ENCODE measurements around the gene KRTAP10-4. TPM values are rescaled to one million over a fixed set of nuclear protein-coding genes. Genes with fewer than 3 reads are reported as not detected.
"Not testable (repeated sequence)": the region's sequence is repeated elsewhere in the genome, so short reads cannot be mapped to it uniquely, and the experiment has no call there.

The KRTAP10-4 gene
- total and polyA plus RNA-seq, 2 of the 4 experiments (the other 2 are of a cell fraction): not detected

- ChIA-PET POLR2A (ENCODE audit: unreplicated experiment) (no interaction called here), CTCF (no interaction called here)
- in situ Hi-C loops (cut with MboI; ENCODE audit: low sequenced_read_pairs) (no loop called here), dilution Hi-C loops (cut with HindIII; ENCODE audit: low sequenced_read_pairs, unreplicated experiment) (no loop called here), intact Hi-C loops (cut with micrococcal nuclease) (no loop called here)
- DNase-seq: no peak
- Histone ChIP-seq H3K27ac (ENCODE audit: insufficient read depth, low read length) (no peak overlapping the region), H3K4ac (ENCODE audit: low read depth, low read length) (no peak overlapping the region), H2AFZ (replicated peaks; ENCODE audit: low read length, poor library complexity) (no peak overlapping the region), H3K27me3 (ENCODE audit: control insufficient read depth, insufficient read depth, low read length) (no peaks in the 10 kb centered on the region), H2AK9ac (replicated peaks; ENCODE audit: low read depth, low read length, poor library complexity) (no peak overlapping the region), H3K4me1 (ENCODE audit: control insufficient read depth, insufficient read depth, low read length) (no peaks in the 10 kb centered on the region), H4K20me1 (ENCODE audit: insufficient read depth, low read length) (no peaks in the 10 kb centered on the region), H3K9me1 (ENCODE audit: insufficient read depth, low read length) (no peaks in the 10 kb centered on the region), H3K36me3 (ENCODE audit: control insufficient read depth, insufficient read depth, low read length) (no peaks in the 10 kb centered on the region), H3K23ac (ENCODE audit: low read depth, low read length) (no peak overlapping the region), H3K18ac (ENCODE audit: low read depth, low read length) (no peak overlapping the region), H3K56ac (ENCODE audit: extremely low read depth, insufficient read depth, low read length) (no peak overlapping the region), H3K14ac (replicated peaks; ENCODE audit: low read depth, low read length) (no peak overlapping the region), H2AK5ac (ENCODE audit: low read depth, low read length) (no peak overlapping the region), H3K4me2 (ENCODE audit: low read depth, low read length) (no peak overlapping the region), H2BK15ac (ENCODE audit: low read depth, low read length) (no peak overlapping the region), H3K4me3 (ENCODE audit: insufficient read depth, low read depth, low read length) (no peak overlapping the region), H4K91ac (ENCODE audit: insufficient read depth, low read depth, low read length) (no peak overlapping the region), H4K5ac (ENCODE audit: low read depth, low read length) (no peak overlapping the region), H3K9me3 (ENCODE audit: control insufficient read depth, insufficient read depth, low read length) (peaks cover 12% of the 10 kb centered on the region), H3K9ac (ENCODE audit: low read depth, low read length) (no peak overlapping the region), H3K79me1 (ENCODE audit: low read depth in 1 of 2, low read length in 2 of 2) (no peaks in the 10 kb centered on the region), H2BK120ac (ENCODE audit: low read depth, low read length) (no peak overlapping the region), H2BK20ac (ENCODE audit: low read depth, low read length) (no peak overlapping the region), H2BK5ac (ENCODE audit: low read depth, low read length, poor library complexity, severe bottlenecking) (no peak overlapping the region), H4K8ac (ENCODE audit: low read depth in 2 of 2, low read length in 2 of 2) (no peak overlapping the region)
- no peak for ATAC-seq (ENCODE audit: low read depth)
- BruUV-seq (replicated peaks): no TSS peak
- no peak for TF ChIP-seq NFE2L2 (IDR thresholded peaks at IDR 0.05; ENCODE audit: low read depth, low read length)
- TF ChIP-seq CTCF (conservative IDR thresholded peaks at IDR 0.05; ENCODE audit: low read depth, low read length): no peak
- TF ChIP-seq MAFK (IDR thresholded peaks at IDR 0.05; ENCODE audit: low read depth, low read length): no peak
Observed at GRCh38 chr21:44609193-44609592, 35.7 kb downstream of the KRTAP10-4 start.

GRCh38 chr21:44610157-44610843, 36.8 kb downstream of the KRTAP10-4 start:
- DNase-seq; in situ Hi-C loops (cut with MboI; ENCODE audit: low sequenced_read_pairs); H3K4me1 ChIP-seq (ENCODE audit: control insufficient read depth, insufficient read depth, low read length); H3K4ac ChIP-seq (ENCODE audit: low read depth, low read length); H3K27ac ChIP-seq (ENCODE audit: insufficient read depth, low read length); H2AK9ac ChIP-seq (replicated peaks; ENCODE audit: low read depth, low read length, poor library complexity); H3K9ac ChIP-seq (ENCODE audit: low read depth, low read length); BruUV-seq (replicated peaks); H3K23ac ChIP-seq (ENCODE audit: low read depth, low read length); H2AFZ ChIP-seq (replicated peaks; ENCODE audit: low read length, poor library complexity); H2BK20ac ChIP-seq (ENCODE audit: low read depth, low read length); H4K5ac ChIP-seq (ENCODE audit: low read depth, low read length); H4K91ac ChIP-seq (ENCODE audit: insufficient read depth, low read depth, low read length); H3K9me1 ChIP-seq (ENCODE audit: insufficient read depth, low read length); H3K18ac ChIP-seq (ENCODE audit: low read depth, low read length); H4K20me1 ChIP-seq (ENCODE audit: insufficient read depth, low read length); H2BK5ac ChIP-seq (ENCODE audit: low read depth, low read length, poor library complexity, severe bottlenecking); CTCF ChIA-PET; H2BK15ac ChIP-seq (ENCODE audit: low read depth, low read length); H4K8ac ChIP-seq (ENCODE audit: low read depth in 2 of 2, low read length in 2 of 2); dilution Hi-C loops (cut with HindIII; ENCODE audit: low sequenced_read_pairs, unreplicated experiment); H3K14ac ChIP-seq (replicated peaks; ENCODE audit: low read depth, low read length); H3K4me2 ChIP-seq (ENCODE audit: low read depth, low read length); H3K79me1 ChIP-seq (ENCODE audit: low read depth in 1 of 2, low read length in 2 of 2); H2AK5ac ChIP-seq (ENCODE audit: low read depth, low read length); H3K4me3 ChIP-seq (ENCODE audit: insufficient read depth, low read depth, low read length); intact Hi-C loops (cut with micrococcal nuclease); POLR2A ChIA-PET (ENCODE audit: unreplicated experiment); H3K36me3 ChIP-seq (ENCODE audit: control insufficient read depth, insufficient read depth, low read length); ATAC-seq (ENCODE audit: low read depth); H2BK120ac ChIP-seq (ENCODE audit: low read depth, low read length); H3K56ac ChIP-seq (ENCODE audit: extremely low read depth, insufficient read depth, low read length); H3K27me3 ChIP-seq (ENCODE audit: control insufficient read depth, insufficient read depth, low read length): not testable (repeated sequence)
- H3K9me3 ChIP-seq (ENCODE audit: control insufficient read depth, insufficient read depth, low read length): peaks cover 13% of the 10 kb centered on the region
- no CpG with 5 or more reads among the region's 7 CpGs for WGBS, 2 experiments (ENCODE audit: extremely low coverage in 2 of 2, insufficient read length in 1 of 2)

Data from IMR-90 (cell line).